ENCODE data around the gene ZNF775.
A peak's percentile ranks its signal among the peaks of the same experiment; 100 is the strongest.

DNA sequence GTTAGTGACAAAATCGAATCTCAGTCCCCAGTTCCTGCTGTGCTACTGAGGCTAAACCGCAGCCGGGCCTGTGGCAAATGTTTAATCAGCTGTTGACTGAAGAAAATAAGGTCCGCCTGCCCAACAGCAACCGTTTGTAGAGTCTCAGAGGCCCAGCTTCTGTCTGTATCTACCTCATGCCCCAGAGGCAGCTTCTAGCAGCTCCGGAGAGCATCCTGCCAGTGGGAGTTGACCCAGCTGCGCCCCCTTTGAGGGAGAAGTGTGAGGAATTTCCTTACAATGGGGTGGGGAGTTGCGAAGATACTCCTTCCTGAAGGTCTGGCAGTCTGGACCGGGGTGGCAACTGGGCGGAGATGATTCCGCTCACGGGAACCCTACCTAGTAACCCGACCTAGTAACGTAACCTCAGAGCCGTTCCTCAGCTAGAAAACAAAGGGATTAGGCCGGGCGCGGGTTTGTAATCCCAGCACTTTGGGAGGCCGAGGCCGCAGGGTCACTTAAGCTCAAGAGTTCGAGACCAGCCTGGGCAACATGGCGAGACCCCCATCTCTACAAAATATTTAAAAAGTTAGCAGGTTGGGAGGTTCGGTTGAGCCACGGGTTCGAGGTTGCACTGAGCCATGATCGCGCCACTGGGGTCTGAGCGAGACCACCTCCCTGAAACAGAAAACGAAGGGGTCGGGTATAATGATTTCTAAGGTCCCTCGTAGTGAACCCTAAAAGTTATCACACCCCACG is 846 bp upstream of the ZNF775 start:
- TF ChIP-seq, protein P1, sequence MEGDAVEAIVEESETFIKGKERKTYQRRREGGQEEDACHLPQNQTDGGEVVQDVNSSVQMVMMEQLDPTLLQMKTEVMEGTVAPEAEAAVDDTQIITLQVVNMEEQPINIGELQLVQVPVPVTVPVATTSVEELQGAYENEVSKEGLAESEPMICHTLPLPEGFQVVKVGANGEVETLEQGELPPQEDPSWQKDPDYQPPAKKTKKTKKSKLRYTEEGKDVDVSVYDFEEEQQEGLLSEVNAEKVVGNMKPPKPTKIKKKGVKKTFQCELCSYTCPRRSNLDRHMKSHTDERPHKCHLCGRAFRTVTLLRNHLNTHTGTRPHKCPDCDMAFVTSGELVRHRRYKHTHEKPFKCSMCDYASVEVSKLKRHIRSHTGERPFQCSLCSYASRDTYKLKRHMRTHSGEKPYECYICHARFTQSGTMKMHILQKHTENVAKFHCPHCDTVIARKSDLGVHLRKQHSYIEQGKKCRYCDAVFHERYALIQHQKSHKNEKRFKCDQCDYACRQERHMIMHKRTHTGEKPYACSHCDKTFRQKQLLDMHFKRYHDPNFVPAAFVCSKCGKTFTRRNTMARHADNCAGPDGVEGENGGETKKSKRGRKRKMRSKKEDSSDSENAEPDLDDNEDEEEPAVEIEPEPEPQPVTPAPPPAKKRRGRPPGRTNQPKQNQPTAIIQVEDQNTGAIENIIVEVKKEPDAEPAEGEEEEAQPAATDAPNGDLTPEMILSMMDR (conservative IDR thresholded peaks at IDR 0.05; ENCODE audit: low read depth, low read length) = peak; percentile 30; the same call in 1 of the 2 replicates
- TF ChIP-seq EZH2 (IDR thresholded peaks at IDR 0.05; ENCODE audit: low read length, unreplicated experiment) = no peak
- no peak for TF ChIP-seq EZH2phosphoT487 (IDR thresholded peaks at IDR 0.05; ENCODE audit: borderline replicate concordance, low read length)
